HL-60 (cell line): Measurements from ENCODE around the gene PPFIBP2.

Source experiments
- POLR2AphosphoS5 ChIP-seq: IDR thresholded peaks from 2 replicates; pipeline ENCODE4 v1.6.1; 2012; ENCODE audit warnings: low read depth
- REST ChIP-seq: IDR thresholded peaks from 2 replicates; pipeline ENCODE4 v1.6.1; 2012; ENCODE audit warnings: low read depth; ENCODE audit not compliant: insufficient replicate concordance
- TF ChIP-seq, protein P1 (sequence below): IDR thresholded peaks from one replicate; pipeline ENCODE4 v1.5.1; 2011; ENCODE audit warnings: low read length, control low read depth, inconsistent platforms; ENCODE audit not compliant: insufficient read depth

DNA sequence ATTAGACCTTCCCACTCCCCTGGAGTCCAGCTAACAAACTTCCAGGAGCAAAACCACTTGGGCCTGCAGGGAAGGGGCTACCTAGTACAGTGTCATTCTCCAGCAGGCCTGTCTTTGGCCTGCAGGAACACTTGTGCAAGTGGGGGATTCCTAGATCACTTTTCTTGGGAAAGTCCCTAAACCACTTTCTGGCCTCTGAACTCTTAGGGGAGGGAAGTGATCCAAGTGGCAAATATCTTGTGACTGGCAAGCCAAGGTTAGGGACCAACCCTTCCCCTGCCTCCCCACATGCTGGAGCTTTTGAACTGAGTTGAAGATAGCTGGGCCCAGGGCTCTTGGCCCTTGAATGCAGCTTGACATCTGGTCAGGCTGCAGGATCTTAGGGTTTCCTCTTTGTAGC, 17.2 kb downstream of the PPFIBP2 start:
- TF ChIP-seq, protein P1, sequence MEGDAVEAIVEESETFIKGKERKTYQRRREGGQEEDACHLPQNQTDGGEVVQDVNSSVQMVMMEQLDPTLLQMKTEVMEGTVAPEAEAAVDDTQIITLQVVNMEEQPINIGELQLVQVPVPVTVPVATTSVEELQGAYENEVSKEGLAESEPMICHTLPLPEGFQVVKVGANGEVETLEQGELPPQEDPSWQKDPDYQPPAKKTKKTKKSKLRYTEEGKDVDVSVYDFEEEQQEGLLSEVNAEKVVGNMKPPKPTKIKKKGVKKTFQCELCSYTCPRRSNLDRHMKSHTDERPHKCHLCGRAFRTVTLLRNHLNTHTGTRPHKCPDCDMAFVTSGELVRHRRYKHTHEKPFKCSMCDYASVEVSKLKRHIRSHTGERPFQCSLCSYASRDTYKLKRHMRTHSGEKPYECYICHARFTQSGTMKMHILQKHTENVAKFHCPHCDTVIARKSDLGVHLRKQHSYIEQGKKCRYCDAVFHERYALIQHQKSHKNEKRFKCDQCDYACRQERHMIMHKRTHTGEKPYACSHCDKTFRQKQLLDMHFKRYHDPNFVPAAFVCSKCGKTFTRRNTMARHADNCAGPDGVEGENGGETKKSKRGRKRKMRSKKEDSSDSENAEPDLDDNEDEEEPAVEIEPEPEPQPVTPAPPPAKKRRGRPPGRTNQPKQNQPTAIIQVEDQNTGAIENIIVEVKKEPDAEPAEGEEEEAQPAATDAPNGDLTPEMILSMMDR = no peak
- no peak for TF ChIP-seq POLR2AphosphoS5
- TF ChIP-seq REST = no peak
